Pancreas (tissue), 10 donors: ENCODE measurements around the gene PPP6R3. TPM values are rescaled to one million over a fixed set of nuclear protein-coding genes. Genes with fewer than 3 reads are reported as not detected.

Source experiments
- ATAC-seq, 4 donors: fragments of 200-7000 bp; cut with Tn5 transposase; one replicate each; pipeline versions ENCODE4 v1.8.0 to v1.9.1; 2020; ENCODE audit warnings: mild to moderate bottlenecking in 4 of 4, moderate library complexity in 4 of 4
- DNase-seq, 6 donors: peaks; one replicate each; pipeline ENCODE4 v3.0.0-alpha.2; 2020
- FAIRE-seq: peaks from 2 replicates; lab custom pipeline; 2012; peaks lifted over from hg19 to GRCh38; lab: Jason Lieb, UNC
- H3K27ac ChIP-seq, 4 donors: fragments of 200-600 bp; sonication (generic); 1 replicate in 3 of 4; 2 replicates in 1 of 4; pipeline versions ENCODE4 v1.5.0 to v1.8.0; 2020
- H3K27me3 ChIP-seq, 4 donors: fragments of 200-600 bp; one replicate each; pipeline ENCODE4 v1.8.0; 2021
- H3K36me3 ChIP-seq, 3 donors: fragments of 200-600 bp; sonication (generic) in 1 of 3; one replicate each; pipeline versions ENCODE4 v1.5.0 to v1.8.0; 2020 to 2021
- H3K4me1 ChIP-seq, 3 donors: fragments of 200-600 bp; one replicate each; pipeline ENCODE4 v1.8.0; 2021
- H3K4me3 ChIP-seq, 4 donors: fragments of 200-600 bp; sonication (generic) in 2 of 4; one replicate each; pipeline versions ENCODE4 v1.5.0 to v1.8.0; 2020 to 2021
- H3K9me3 ChIP-seq, 4 donors: fragments of 200-600 bp; one replicate each; pipeline ENCODE4 v1.8.0; 2021
- CTCF ChIP-seq, 4 donors: fragments of 200-600 bp; sonication (generic) in 3 of 4; IDR thresholded peaks; one replicate each; pipeline versions ENCODE4 v1.5.0 to v1.8.0; 2021; ENCODE audit warnings: antibody characterized with exemption in 4 of 4
- WGBS, 2 donors: extraction: QIAGEN DNeasy Blood & Tissue Kit; methylation state at CpG; one replicate each; pipeline ENCODE4 v1.1.7; 2013; 5-methylcytosine and 5-hydroxymethylcytosine counted together
- intact Hi-C, 3 donors: fragments of 100-400 bp; cut with DNase I; formaldehyde crosslinking; loops; one replicate each; pipeline versions ENCODE4 v1.11.1 to v1.14.2; 2022
- polyA plus RNA-seq, 2 donors: library from polyadenylated mRNA; stranded (reverse); fragments of 200-250 nt; gene quantifications; one replicate each; pipeline ENCODE4 v1.2.3, GENCODE V29; 2013
- total RNA-seq, 6 donors: library from RNA; stranded (reverse); fragmentation: NEBNext Ultra II Directional in 4 of 6; extraction: Animal tissue kit (Norgen Biotek cat#: 25700) in 4 of 6; gene quantifications; one replicate each; pipeline versions ENCODE4 v1.2.1 to v1.2.4, GENCODE V29; 2021 to 2023
- donor health status: healthy with polysubstance abuse.
- donor health status: DM: no; HTN: no; CAD: no; lungs with moderate emphysema.
- donor health status: DM: no; HTN: no; CAD: no.
- donor health status: control.
- donor health status: control.
- donor health status: Bipolar disorder and iron deficiency.
- donor health status: DM: yes; HTN: yes; CAD: no.
- donor health status: DM: no; HTN: no; CAD: no.
- donor health status: DM: no; HTN: no; CAD: no.
- donor health status: DM: yes; HTN: yes; CAD: no.

Gene PPP6R3
- total and polyA plus RNA-seq, 8 donors: 19.5 to 56.0 (median 33.5) TPM

GRCh38 chr11:68550485-68550817 lies 89.9 kb downstream of the PPP6R3 start:
- 76 to 87% methylated on average over 4 of the region's 4 CpGs for WGBS, 2 donors
- Histone ChIP-seq H3K9me3 (no peaks in the 10 kb centered on the region), H3K4me3 (no peak overlapping the region), H3K27me3 (no peaks in the 10 kb centered on the region), H3K4me1 (peaks cover 0 to 7% (median 7%) of the 10 kb centered on the region in 3 donors), H3K36me3 (peaks cover 0 to 4% (median 0%) of the 10 kb centered on the region in 3 donors), H3K27ac (no peak overlapping the region)
- ATAC-seq (peak in 1 of 4 donors; percentile 42), DNase-seq (no peak), FAIRE-seq (no peak)
- intact Hi-C loops: no loop called here
- TF ChIP-seq CTCF (IDR thresholded peaks at IDR 0.05): no peak

- no peak for FAIRE-seq
Observed at GRCh38 chr11:68551223-68551622, 90.7 kb downstream of the PPP6R3 start.

GRCh38 chr11:68551777-68552176 lies 91.2 kb downstream of the PPP6R3 start:
- H3K27me3 ChIP-seq: no peaks in the 10 kb centered on the region
- no peaks in the 10 kb centered on the region for H3K4me1 ChIP-seq
- WGBS, 2 donors: 83 to 92% methylated on average over 3 of the region's 3 CpGs
- no peak overlapping the region for H3K4me3 ChIP-seq
- no peak overlapping the region for H3K27ac ChIP-seq
- no peaks in the 10 kb centered on the region for H3K9me3 ChIP-seq
- no peak for TF ChIP-seq CTCF (IDR thresholded peaks at IDR 0.05)
- peaks cover 0 to 4% (median 0%) of the 10 kb centered on the region in 3 donors for H3K36me3 ChIP-seq
- intact Hi-C loops: no loop called here
- DNase-seq (no peak), ATAC-seq (no peak), FAIRE-seq (no peak)

More at GRCh38 chr11:68551223-68551622, 90.7 kb downstream of the PPP6R3 start:
- DNase-seq (no peak), ATAC-seq (no peak)
- Histone ChIP-seq H3K9me3 (no peaks in the 10 kb centered on the region), H3K36me3 (peaks cover 0 to 4% (median 0%) of the 10 kb centered on the region in 3 donors), H3K4me3 (no peak overlapping the region), H3K27ac (no peak overlapping the region), H3K27me3 (no peaks in the 10 kb centered on the region), H3K4me1 (peaks cover 0 to 1% (median 0%) of the 10 kb centered on the region in 3 donors)
- TF ChIP-seq CTCF (IDR thresholded peaks at IDR 0.05): no peak
- WGBS, 2 donors: 88% methylated on average over 7 of the region's 7 CpGs
- intact Hi-C loops: no loop called here

- 91 to 97% methylated on average over 2 of the region's 2 CpGs for WGBS, 2 donors
Observed at GRCh38 chr11:68552542-68552941, 92.0 kb downstream of the PPP6R3 start.

More at GRCh38 chr11:68552542-68552941, 92.0 kb downstream of the PPP6R3 start:
- peaks cover 0 to 4% (median 0%) of the 10 kb centered on the region in 3 donors for H3K36me3 ChIP-seq
- no peaks in the 10 kb centered on the region for H3K27me3 ChIP-seq
- no peaks in the 10 kb centered on the region for H3K9me3 ChIP-seq
- no peak overlapping the region for H3K27ac ChIP-seq
- H3K4me1 ChIP-seq: no peaks in the 10 kb centered on the region
- TF ChIP-seq CTCF (IDR thresholded peaks at IDR 0.05): no peak
- H3K4me3 ChIP-seq: no peak overlapping the region
- FAIRE-seq (no peak), DNase-seq (no peak), ATAC-seq (peak in 3 of 4 donors; percentile 32 to 42 (median 41))
- intact Hi-C loops: no loop called here
